ENCODE results near the gene SLC26A1. TPM values are rescaled to one million over a fixed set of nuclear protein-coding genes. Genes with fewer than 3 reads are reported as not detected.

The SLC26A1 gene
- total RNA-seq, 2 experiments from 2014 or later = 0.30 TPM; not detected in 1

DNA sequence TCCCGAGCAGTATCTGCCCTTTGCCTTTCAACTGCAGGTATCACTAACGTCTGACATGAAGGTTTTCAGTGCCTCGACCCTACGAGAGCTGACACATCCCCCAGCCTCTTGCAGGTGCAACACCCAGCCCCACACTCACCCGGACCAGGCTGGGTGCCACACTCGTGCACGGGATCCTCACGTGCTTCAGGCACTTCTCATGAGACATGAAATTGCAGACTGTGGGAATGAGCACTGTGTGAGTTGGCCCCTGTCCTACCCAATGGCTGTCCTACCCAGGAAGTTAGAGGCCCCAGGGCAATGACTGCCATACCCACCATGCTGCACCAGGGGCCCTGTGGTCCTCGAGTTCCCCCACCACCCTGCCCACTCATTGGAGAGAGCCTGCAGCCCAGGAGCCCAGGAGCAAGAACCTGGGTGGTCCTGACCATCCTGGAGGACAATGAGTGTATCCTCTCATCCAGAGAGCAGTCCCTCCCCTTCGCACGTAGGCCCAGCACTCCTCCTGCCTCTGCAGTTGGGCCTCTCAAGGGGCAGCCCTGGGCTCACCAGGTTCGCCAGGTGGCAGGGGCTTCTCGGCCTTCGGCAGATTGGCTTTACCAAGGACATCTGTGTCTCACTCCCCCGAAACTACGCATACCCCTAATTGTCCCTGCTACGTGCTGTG, 22.2 kb downstream of the SLC26A1 start:
- no TSS peak for BruUV-seq (replicated peaks)
- POLR2A ChIA-PET = interaction anchor here (0.5 kb wide), 1 partner anchor 693 kb away, joined by 3 read pairs; no protein-coding TSS in a partner anchor

DNA sequence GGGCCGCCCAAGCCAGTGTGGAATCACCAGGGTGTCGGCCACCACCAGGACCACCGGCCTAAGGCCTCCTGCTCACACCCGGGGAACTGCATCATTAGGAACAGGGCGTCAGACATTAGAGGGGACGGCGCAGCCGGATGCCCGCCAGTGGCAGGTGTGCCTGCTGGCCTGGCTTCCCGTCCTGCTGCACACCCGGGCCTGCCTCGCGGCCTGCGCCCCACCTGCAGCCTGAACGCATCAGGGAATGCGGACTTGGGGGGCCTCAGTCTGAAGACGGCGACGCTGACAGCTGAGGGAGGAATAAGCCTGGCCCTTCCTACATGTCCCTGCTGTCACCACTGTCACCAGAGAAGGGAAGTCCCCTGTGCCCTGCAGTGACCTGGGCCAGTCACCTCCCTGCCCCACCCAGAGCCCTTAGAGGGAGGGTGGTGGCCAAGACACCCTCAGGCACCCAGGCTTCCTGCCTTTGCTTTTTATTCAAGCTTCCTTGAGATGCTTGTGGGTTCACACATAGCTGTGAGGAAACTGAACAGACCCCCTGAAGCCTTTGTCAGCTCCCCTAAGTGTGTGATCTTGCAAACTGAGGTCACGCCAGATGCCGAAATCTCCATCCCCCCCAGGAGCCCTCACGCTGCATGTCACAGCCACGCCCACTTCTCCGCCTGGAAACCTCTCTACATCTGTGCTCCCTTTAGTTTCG, 23.0 kb downstream of the SLC26A1 start:
- TF ChIP-seq, protein P1, sequence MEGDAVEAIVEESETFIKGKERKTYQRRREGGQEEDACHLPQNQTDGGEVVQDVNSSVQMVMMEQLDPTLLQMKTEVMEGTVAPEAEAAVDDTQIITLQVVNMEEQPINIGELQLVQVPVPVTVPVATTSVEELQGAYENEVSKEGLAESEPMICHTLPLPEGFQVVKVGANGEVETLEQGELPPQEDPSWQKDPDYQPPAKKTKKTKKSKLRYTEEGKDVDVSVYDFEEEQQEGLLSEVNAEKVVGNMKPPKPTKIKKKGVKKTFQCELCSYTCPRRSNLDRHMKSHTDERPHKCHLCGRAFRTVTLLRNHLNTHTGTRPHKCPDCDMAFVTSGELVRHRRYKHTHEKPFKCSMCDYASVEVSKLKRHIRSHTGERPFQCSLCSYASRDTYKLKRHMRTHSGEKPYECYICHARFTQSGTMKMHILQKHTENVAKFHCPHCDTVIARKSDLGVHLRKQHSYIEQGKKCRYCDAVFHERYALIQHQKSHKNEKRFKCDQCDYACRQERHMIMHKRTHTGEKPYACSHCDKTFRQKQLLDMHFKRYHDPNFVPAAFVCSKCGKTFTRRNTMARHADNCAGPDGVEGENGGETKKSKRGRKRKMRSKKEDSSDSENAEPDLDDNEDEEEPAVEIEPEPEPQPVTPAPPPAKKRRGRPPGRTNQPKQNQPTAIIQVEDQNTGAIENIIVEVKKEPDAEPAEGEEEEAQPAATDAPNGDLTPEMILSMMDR (conservative IDR thresholded peaks at IDR 0.05; ENCODE audit: low read length) = no peak
- TF ChIP-seq EZH2phosphoT487 (IDR thresholded peaks at IDR 0.05; ENCODE audit: borderline replicate concordance, low read depth, low read length) = no peak
- no peak for DNase-seq (ENCODE audit: low spot score)
- Histone ChIP-seq H3K4me2 (ENCODE audit: low read length) (no peak overlapping the region), H3K79me2 (ENCODE audit: insufficient read depth, low read depth, low read length) (no peaks in the 10 kb centered on the region), H2AFZ (ENCODE audit: low read length) (no peak overlapping the region), H3K4me1 (ENCODE audit: insufficient read depth, low read length, poor library complexity, severe bottlenecking) (peaks cover 7% of the 10 kb centered on the region), H3K9me3 (ENCODE audit: low read length) (no peaks in the 10 kb centered on the region), H4K20me1 (ENCODE audit: insufficient read depth, low read length) (no peaks in the 10 kb centered on the region), H3K9me2 (ENCODE audit: insufficient read depth, low read length) (no peaks in the 10 kb centered on the region), H3K27ac (ENCODE audit: low read depth, low read length, poor library complexity, severe bottlenecking) (no peak overlapping the region), H3K36me3 (ENCODE audit: insufficient read depth, low read length) (no peaks in the 10 kb centered on the region), H3K4me3 (ENCODE audit: low read depth, low read length, poor library complexity, severe bottlenecking) (no peak overlapping the region)
- intact Hi-C loops (cut with micrococcal nuclease; ENCODE audit: unreplicated experiment) = loop anchor here (5.0 kb wide), 1 partner anchor 33 kb away; no protein-coding TSS in a partner anchor
- CTCF ChIA-PET (ENCODE audit: unreplicated experiment) = no interaction called here
- no TSS peak for BruUV-seq (replicated peaks)
- POLR2A ChIA-PET = no interaction called here

More for the DNA sequence above, 22.2 kb downstream of the SLC26A1 start:
- CTCF ChIA-PET (ENCODE audit: unreplicated experiment) = no interaction called here
- Histone ChIP-seq H4K20me1 (ENCODE audit: insufficient read depth, low read length) (no peaks in the 10 kb centered on the region), H3K9me3 (ENCODE audit: low read length) (no peaks in the 10 kb centered on the region), H3K9me2 (ENCODE audit: insufficient read depth, low read length) (no peaks in the 10 kb centered on the region), H3K4me2 (ENCODE audit: low read length) (no peak overlapping the region), H3K79me2 (ENCODE audit: insufficient read depth, low read depth, low read length) (no peaks in the 10 kb centered on the region), H3K4me1 (ENCODE audit: insufficient read depth, low read length, poor library complexity, severe bottlenecking) (peaks cover 7% of the 10 kb centered on the region), H2AFZ (ENCODE audit: low read length) (no peak overlapping the region), H3K4me3 (ENCODE audit: low read depth, low read length, poor library complexity, severe bottlenecking) (no peak overlapping the region), H3K27ac (ENCODE audit: low read depth, low read length, poor library complexity, severe bottlenecking) (no peak overlapping the region), H3K36me3 (ENCODE audit: insufficient read depth, low read length) (no peaks in the 10 kb centered on the region)
- TF ChIP-seq, protein P1 (conservative IDR thresholded peaks at IDR 0.05; ENCODE audit: low read length) = no peak
- TF ChIP-seq EZH2phosphoT487 (IDR thresholded peaks at IDR 0.05; ENCODE audit: borderline replicate concordance, low read depth, low read length) = no peak
- no peak for DNase-seq (ENCODE audit: low spot score)
- intact Hi-C loops (cut with micrococcal nuclease; ENCODE audit: unreplicated experiment) = loop anchor here (5.0 kb wide), 1 partner anchor 34 kb away; no protein-coding TSS in a partner anchor

All from OCI-LY7 (cell line).